Lung (tissue), 12 donors: ENCODE data around the gene HS3ST3B1. TPM values are rescaled to one million over a fixed set of nuclear protein-coding genes. Genes with fewer than 3 reads are reported as not detected.

Experiments
- ATAC-seq: fragments of 200-7000 bp; cut with Tn5 transposase; one replicate; pipeline ENCODE4 v1.9.1; 2020; ENCODE audit warnings: moderate number of reproducible peaks; ENCODE audit not compliant: insufficient read depth, low FRiP score
- DNase-seq, 3 donors: peaks; one replicate each; pipeline ENCODE4 v3.0.0-alpha.2; 2013 to 2017
- H3K27ac ChIP-seq, 2 donors: one replicate each; pipeline ENCODE4 v1.5.1; 2013; ENCODE audit warnings: mild to moderate bottlenecking in 2 of 2, moderate library complexity in 2 of 2, control low read depth in 1 of 2, inconsistent platforms in 1 of 2, low read depth in 1 of 2, low read length in 1 of 2
- H3K27me3 ChIP-seq, 3 donors: one replicate each; pipeline ENCODE4 v1.5.1; 2013; ENCODE audit warnings: low read length in 2 of 3; ENCODE audit not compliant: control insufficient read depth in 3 of 3, insufficient read depth in 3 of 3
- H3K36me3 ChIP-seq, 4 donors: one replicate each; pipeline ENCODE4 v1.5.1; 2013; ENCODE audit warnings: low read length in 4 of 4, mild to moderate bottlenecking in 1 of 4, moderate library complexity in 1 of 4; ENCODE audit not compliant: control insufficient read depth in 4 of 4, insufficient read depth in 4 of 4
- H3K4me1 ChIP-seq, 5 donors: one replicate each; pipeline ENCODE4 v1.5.1; 2013; ENCODE audit warnings: low read length in 5 of 5, mild to moderate bottlenecking in 2 of 5, moderate library complexity in 1 of 5; ENCODE audit not compliant: control insufficient read depth in 5 of 5, insufficient read depth in 5 of 5
- H3K4me3 ChIP-seq: one replicate; pipeline ENCODE4 v1.5.1; 2013; ENCODE audit warnings: mild to moderate bottlenecking, control low read depth, moderate library complexity
- H3K9ac ChIP-seq, 2 donors: one replicate each; pipeline ENCODE4 v1.5.1; 2013; ENCODE audit warnings: low read length in 2 of 2, control low read depth in 1 of 2; ENCODE audit not compliant: insufficient read depth in 1 of 2
- H3K9me3 ChIP-seq, 4 donors: one replicate each; pipeline ENCODE4 v1.5.1; 2013; ENCODE audit warnings: low read length in 3 of 4, mild to moderate bottlenecking in 1 of 4, moderate library complexity in 1 of 4; ENCODE audit not compliant: control insufficient read depth in 4 of 4, insufficient read depth in 3 of 4
- WGBS, 2 donors: extraction: QIAGEN DNeasy Blood & Tissue Kit; methylation state at CpG; one replicate each; pipeline ENCODE4 v1.1.7; 2013; 5-methylcytosine and 5-hydroxymethylcytosine counted together
- polyA plus RNA-seq, 2 donors: library from polyadenylated mRNA; stranded (reverse); fragments of 200-250 nt; gene quantifications; one replicate each; pipeline ENCODE4 v1.2.1, GENCODE V29; 2013
- total RNA-seq, 2 donors: library from RNA; depleted of rRNA in 1 of 2; stranded (reverse); fragments of >200 nt in 1 of 2; gene quantifications; one replicate each; pipeline ENCODE4 v1.2.1, GENCODE V29; 2014 to 2021
- TF ChIP-seq, protein P1 (sequence below): IDR thresholded peaks from 2 replicates; pipeline ENCODE4 v1.5.1; 2012; ENCODE audit warnings: mild to moderate bottlenecking; ENCODE audit errors: control extremely low read depth, extremely low read depth
- donor health status: control.
- donor health status: control.
- donor health status: Bipolar disorder and iron deficiency.
- donor health status: healthy.
- donor health status: DM: yes; HTN: yes; CAD: no.

The HS3ST3B1 gene
- total and polyA plus RNA-seq, 4 donors = 0.87 to 14.6 (median 5.3) TPM

GRCh38 chr17:14318918-14319205 is 18.0 kb downstream of the HS3ST3B1 start:
- WGBS, 2 donors = 73 to 75% methylated on average over 4 of the region's 4 CpGs
- Histone ChIP-seq H3K4me1 (peaks cover 0 to 9% (median 0%) of the 10 kb centered on the region in 5 donors), H3K9me3 (peaks cover 0 to 5% (median 0%) of the 10 kb centered on the region in 4 donors), H3K27ac (no peak overlapping the region), H3K4me3 (no peak overlapping the region), H3K27me3 (peaks cover 0 to 2% (median 0%) of the 10 kb centered on the region in 3 donors), H3K36me3 (no peaks in the 10 kb centered on the region), H3K9ac (no peak overlapping the region)
- DNase-seq = no peak
- TF ChIP-seq, protein P1, sequence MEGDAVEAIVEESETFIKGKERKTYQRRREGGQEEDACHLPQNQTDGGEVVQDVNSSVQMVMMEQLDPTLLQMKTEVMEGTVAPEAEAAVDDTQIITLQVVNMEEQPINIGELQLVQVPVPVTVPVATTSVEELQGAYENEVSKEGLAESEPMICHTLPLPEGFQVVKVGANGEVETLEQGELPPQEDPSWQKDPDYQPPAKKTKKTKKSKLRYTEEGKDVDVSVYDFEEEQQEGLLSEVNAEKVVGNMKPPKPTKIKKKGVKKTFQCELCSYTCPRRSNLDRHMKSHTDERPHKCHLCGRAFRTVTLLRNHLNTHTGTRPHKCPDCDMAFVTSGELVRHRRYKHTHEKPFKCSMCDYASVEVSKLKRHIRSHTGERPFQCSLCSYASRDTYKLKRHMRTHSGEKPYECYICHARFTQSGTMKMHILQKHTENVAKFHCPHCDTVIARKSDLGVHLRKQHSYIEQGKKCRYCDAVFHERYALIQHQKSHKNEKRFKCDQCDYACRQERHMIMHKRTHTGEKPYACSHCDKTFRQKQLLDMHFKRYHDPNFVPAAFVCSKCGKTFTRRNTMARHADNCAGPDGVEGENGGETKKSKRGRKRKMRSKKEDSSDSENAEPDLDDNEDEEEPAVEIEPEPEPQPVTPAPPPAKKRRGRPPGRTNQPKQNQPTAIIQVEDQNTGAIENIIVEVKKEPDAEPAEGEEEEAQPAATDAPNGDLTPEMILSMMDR = no peak
- no peak for ATAC-seq

DNA sequence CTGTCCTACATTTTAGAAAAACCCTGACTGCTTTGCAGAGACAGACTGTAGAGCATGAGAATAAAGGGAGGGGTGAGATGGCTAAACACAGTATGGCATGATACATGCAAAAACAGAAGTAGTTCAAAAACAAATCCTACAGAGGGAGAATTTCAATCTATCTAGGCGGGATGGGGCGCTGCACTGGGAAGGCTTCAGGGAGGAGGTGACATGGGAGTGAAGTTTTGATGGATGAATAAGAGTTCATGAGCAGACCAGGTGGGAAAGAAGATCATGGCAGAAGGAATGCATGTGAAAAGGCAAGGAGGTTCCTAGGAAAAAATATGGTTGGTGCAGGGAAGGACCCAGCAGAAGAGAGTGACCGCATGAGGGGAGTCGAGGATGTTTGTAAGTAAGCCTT is 19.2 kb downstream of the HS3ST3B1 start:
- Histone ChIP-seq H3K4me3 (no peak overlapping the region), H3K9ac (no peak overlapping the region), H3K4me1 (peaks cover 0 to 9% (median 0%) of the 10 kb centered on the region in 5 donors), H3K9me3 (peaks cover 0 to 5% (median 0%) of the 10 kb centered on the region in 4 donors), H3K27ac (no peak overlapping the region), H3K36me3 (no peaks in the 10 kb centered on the region), H3K27me3 (peaks cover 0 to 2% (median 0%) of the 10 kb centered on the region in 3 donors)
- no peak for DNase-seq
- WGBS, 2 donors = 89 to 93% methylated on average over 4 of the region's 4 CpGs
- no peak for ATAC-seq
- TF ChIP-seq, protein P1 = no peak

DNA sequence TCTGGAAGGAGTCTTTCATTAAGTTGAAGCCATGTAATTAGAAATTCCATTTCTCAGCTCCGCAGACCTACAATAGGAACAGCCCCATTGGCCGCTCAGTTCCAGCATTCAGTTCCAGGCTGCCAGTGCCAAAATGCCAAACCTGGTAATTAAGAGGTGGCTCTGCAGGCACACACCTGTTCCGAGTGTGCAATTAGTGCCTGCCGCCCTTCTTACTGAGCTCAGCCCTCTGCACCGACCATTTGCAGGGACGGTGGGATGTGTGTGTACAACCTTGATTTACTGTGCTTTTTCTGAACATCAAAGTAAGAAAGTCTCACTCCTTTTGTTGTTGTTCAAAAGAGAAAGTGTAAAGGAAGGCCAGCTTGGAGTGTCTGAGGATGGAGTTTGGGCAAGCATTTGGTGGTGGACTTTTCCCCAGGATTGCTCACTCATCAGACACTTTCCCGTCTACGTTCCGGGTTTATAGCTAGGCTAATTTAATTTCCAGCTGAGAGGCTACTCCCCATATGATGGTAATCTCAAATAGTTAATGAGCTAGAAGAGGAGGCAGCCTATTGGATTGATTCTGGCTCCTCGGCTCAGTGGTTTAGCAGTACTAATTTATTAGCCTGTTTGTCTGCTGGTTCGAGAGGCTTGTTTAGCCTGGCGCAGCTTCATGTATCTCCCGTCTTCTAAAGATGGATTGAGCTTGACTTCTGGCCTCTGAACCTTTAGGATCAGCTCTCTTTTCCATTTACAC is 20.0 kb downstream of the HS3ST3B1 start:
- no peak overlapping the region for H3K27ac ChIP-seq
- no peak overlapping the region for H3K9ac ChIP-seq
- H3K4me3 ChIP-seq = no peak overlapping the region
- DNase-seq = no peak
- no peaks in the 10 kb centered on the region for H3K36me3 ChIP-seq
- peaks cover 0 to 3% (median 2%) of the 10 kb centered on the region in 3 donors for H3K27me3 ChIP-seq
- peaks cover 0 to 2% (median 0%) of the 10 kb centered on the region in 4 donors for H3K9me3 ChIP-seq
- ATAC-seq = no peak
- TF ChIP-seq, protein P1 = no peak
- WGBS, 2 donors = 68 to 80% methylated on average over 13 of the region's 13 CpGs
- peaks cover 0 to 8% (median 0%) of the 10 kb centered on the region in 5 donors for H3K4me1 ChIP-seq
